H1 (cell line): ENCODE results near the gene FAM98C. TPM values are rescaled to one million over a fixed set of nuclear protein-coding genes. Genes with fewer than 3 reads are reported as not detected.
A peak's percentile ranks its signal among the peaks of the same experiment; 100 is the strongest.

ENCODE experiments used
- BACH1 ChIP-seq: IDR thresholded peaks from 2 replicates; pipeline ENCODE4 v1.6.1; 2012; ENCODE audit warnings: low read length, improper control_type of control experiment
- EP300 ChIP-seq, 2 experiments: IDR thresholded peaks; 1 replicate in 1 of 2; 2 replicates in 1 of 2; pipeline ENCODE4 v1.6.1; 2011 to 2012; ENCODE audit warnings: low read depth in 2 of 2, low read length in 2 of 2, mild to moderate bottlenecking in 2 of 2, borderline replicate concordance in 1 of 2, inconsistent platforms in 1 of 2, moderate library complexity in 1 of 2
- JUN ChIP-seq: IDR thresholded peaks from 2 replicates; pipeline ENCODE4 v1.6.1; 2011; ENCODE audit warnings: low read depth, mild to moderate bottlenecking, improper control_type of control experiment, low read length
- JUND ChIP-seq: IDR thresholded peaks from 2 replicates; pipeline ENCODE4 v1.6.1; 2011; ENCODE audit warnings: mild to moderate bottlenecking, improper control_type of control experiment, low read length
- TAF7 ChIP-seq: optimal IDR thresholded peaks from 2 replicates; pipeline ENCODE3; 2011; ENCODE audit warnings: low read depth, mild to moderate bottlenecking, inconsistent platforms, low read length, moderate library complexity, borderline replicate concordance
- TBP ChIP-seq: IDR thresholded peaks from 2 replicates; pipeline ENCODE4 v1.6.1; 2011; ENCODE audit warnings: low read depth, low read length, improper control_type of control experiment
- polyA plus RNA-seq, 7 experiments: library from polyadenylated mRNA; depleted of rRNA in 3 of 7; stranded (reverse) in 5 of 7; unstranded in 2 of 7; fragments of >200 nt in 5 of 7; fragments of 200-250 nt in 2 of 7; gene quantifications; 1 replicate in 5 of 7; 2 replicates in 1 of 7; 4 replicates in 1 of 7; pipeline versions ENCODE4 v1.2.1 to v1.2.3, GENCODE V29; 2011 to 2013; ENCODE audit warnings: missing spikeins in 2 of 7, mixed read lengths in 2 of 7
- total RNA-seq: library from RNA; stranded (reverse); fragmentation: NEBNext Ultra II Directional; extraction: Animal tissue kit (Norgen Biotek cat#: 25700); gene quantifications from 2 replicates; pipeline ENCODE4 v1.2.1, GENCODE V29; 2021
- TF ChIP-seq, protein P1 (sequence below): IDR thresholded peaks from 2 replicates; pipeline ENCODE4 v1.6.1; 2012; ENCODE audit warnings: inconsistent platforms

Gene FAM98C
- total and polyA plus RNA-seq, 2 of the 8 experiments (the other 6 are each of a cell fraction or from before 2014, with no cell fraction given) = 6.1 to 9.4 TPM

DNA sequence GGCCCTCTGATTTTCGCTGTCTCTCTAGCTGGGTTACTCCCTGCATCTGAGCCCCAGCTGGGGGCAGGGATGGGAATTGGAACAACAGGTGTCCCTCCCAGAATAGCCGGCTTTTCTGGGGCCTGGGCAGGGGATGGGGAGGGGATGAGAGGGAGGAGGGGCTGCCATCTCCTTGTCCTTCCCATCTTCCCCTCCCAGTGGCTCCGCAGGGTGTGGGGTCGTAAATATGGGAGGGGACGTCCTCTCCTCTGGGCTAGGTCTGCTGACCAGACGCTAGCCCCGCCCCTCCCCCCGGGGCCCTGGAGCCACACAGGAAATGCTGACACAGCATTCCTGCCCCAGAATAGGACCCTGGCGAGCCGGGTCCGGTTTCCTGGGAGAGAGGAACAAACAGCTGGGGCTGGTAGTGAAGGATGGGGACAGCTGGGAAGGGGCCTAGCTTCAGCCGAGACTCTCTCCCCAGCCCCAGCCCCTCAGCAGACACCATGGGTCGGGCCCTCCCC is 31.7 kb downstream of the FAM98C start (continued):
- TF ChIP-seq TAF7 (peak; percentile 29), JUND (0 out of 2 replicates have a peak, but pooled peaks have one; percentile 7), JUN (no peak), EP300 (IDR thresholded peaks at IDR 0.05; ENCODE audit: borderline replicate concordance in 1 of 2, low read depth in 2 of 2, low read length in 2 of 2) (peak in 1 of 2 experiments; percentile 66; a peak in 1 of 3 replicates), BACH1 (peak; percentile 99), TBP (no peak)
- TF ChIP-seq, protein P1, sequence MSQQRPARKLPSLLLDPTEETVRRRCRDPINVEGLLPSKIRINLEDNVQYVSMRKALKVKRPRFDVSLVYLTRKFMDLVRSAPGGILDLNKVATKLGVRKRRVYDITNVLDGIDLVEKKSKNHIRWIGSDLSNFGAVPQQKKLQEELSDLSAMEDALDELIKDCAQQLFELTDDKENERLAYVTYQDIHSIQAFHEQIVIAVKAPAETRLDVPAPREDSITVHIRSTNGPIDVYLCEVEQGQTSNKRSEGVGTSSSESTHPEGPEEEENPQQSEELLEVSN = no peak
- TF ChIP-seq, all 59 proteins: peak for 13
